ENCODE results near the gene GBP1.

Gene GBP1

GRCh38 chr1:89005286-89006151, 59.5 kb downstream of the GBP1 start:
- no peak for DNase-seq
